Heart right ventricle (tissue), 16 donors: ENCODE results near the gene TUG1. TPM values are rescaled to one million over a fixed set of nuclear protein-coding genes. Genes with fewer than 3 reads are reported as not detected.

Experiments
- ATAC-seq, 8 donors: fragments of 200-7000 bp; cut with Tn5 transposase; one replicate each; pipeline ENCODE4 v1.9.1; 2020; ENCODE audit warnings: mild to moderate bottlenecking in 8 of 8, moderate library complexity in 8 of 8, moderate number of reproducible peaks in 1 of 8
- DNase-seq, 2 donors: peaks; one replicate each; pipeline ENCODE4 v3.0.0-alpha.2; 2020
- H3K27ac ChIP-seq, 10 donors: fragments of 200-600 bp; sonication (generic) in 2 of 10; one replicate each; pipeline versions ENCODE4 v1.5.0 to v1.8.0; 2020 to 2022; ENCODE audit warnings: mild to moderate bottlenecking in 3 of 10
- H3K27me3 ChIP-seq, 7 donors: fragments of 200-600 bp; one replicate each; pipeline ENCODE4 v1.8.0; 2021 to 2022; ENCODE audit warnings: mild to moderate bottlenecking in 2 of 7
- H3K36me3 ChIP-seq, 9 donors: fragments of 200-600 bp; sonication (generic) in 1 of 9; one replicate each; pipeline versions ENCODE4 v1.5.0 to v1.8.0; 2020 to 2022; ENCODE audit warnings: mild to moderate bottlenecking in 2 of 9
- H3K4me1 ChIP-seq, 9 donors: fragments of 200-600 bp; sonication (generic) in 1 of 9; one replicate each; pipeline versions ENCODE4 v1.5.0 to v1.8.0; 2020 to 2022; ENCODE audit warnings: mild to moderate bottlenecking in 4 of 9
- H3K4me3 ChIP-seq, 10 donors: fragments of 200-600 bp; sonication (generic) in 2 of 10; one replicate each; pipeline versions ENCODE4 v1.5.0 to v1.8.0; 2020 to 2022; ENCODE audit warnings: mild to moderate bottlenecking in 7 of 10, moderate library complexity in 2 of 10
- H3K9me3 ChIP-seq, 11 donors: fragments of 200-600 bp in 10 of 11; sonication (generic) in 2 of 11; one replicate each; pipeline versions ENCODE4 v1.5.0 to v1.8.0; 2013 to 2022; ENCODE audit warnings: mild to moderate bottlenecking in 2 of 11, control low read depth in 1 of 11, moderate library complexity in 1 of 11
- WGBS, 2 donors: extraction: QIAGEN DNeasy Blood & Tissue Kit; methylation state at CpG; one replicate each; pipeline ENCODE4 v1.1.7; 2013; ENCODE audit warnings: inconsistent platforms in 1 of 2; 5-methylcytosine and 5-hydroxymethylcytosine counted together
- intact Hi-C, 10 donors: fragments of 100-400 bp; cut with DNase I; formaldehyde crosslinking; loops; one replicate each; pipeline versions ENCODE4 v1.11.1 to v1.14.2; 2022
- polyA plus RNA-seq, 2 donors: library from polyadenylated mRNA; stranded (reverse); fragments of 200-250 nt; gene quantifications; one replicate each; pipeline ENCODE4 v1.2.3, GENCODE V29; 2013
- total RNA-seq, 10 donors: library from RNA; stranded (reverse); fragmentation: NEBNext Ultra II Directional in 3 of 10; extraction: Animal tissue kit (Norgen Biotek cat#: 25700) in 3 of 10; gene quantifications; one replicate each; pipeline versions ENCODE4 v1.2.1 to v1.2.4, GENCODE V29; 2021 to 2023
- TF ChIP-seq, protein P1 (sequence below), 9 donors: fragments of 200-600 bp; sonication (generic) in 2 of 9; IDR thresholded peaks; one replicate each; pipeline versions ENCODE4 v1.5.0 to v1.8.0; 2021 to 2022; ENCODE audit warnings: antibody characterized with exemption in 9 of 9, mild to moderate bottlenecking in 5 of 9, moderate library complexity in 1 of 9
- donor health status: Arrhythmogenic right ventricular cardiomyopathy.
- donor health status: ischemic (EF 13 %, LVEDD 7.1; RV severe dilation, severe dysfunction).
- donor health status: healthy with polysubstance abuse.
- donor health status: DM: no; HTN: yes; CAD: no.
- donor health status: DM: no; HTN: no; CAD: no.
- donor health status: ischemic (EF 25% LVEDD 6.9; RV normal size, moderate dysfunction).
- donor health status: ischemic (EF 25% LVEDD 5.7; RV mildly dilated, moderate dysfunction).
- donor health status: healthy.
- donor health status: DM: yes; HTN: yes; CAD: no.
- donor health status: Ischemic cardiomyopathy.
- donor health status: ischemic (EF 35%, LVEDD 5.7; RV mildly dilated, moderate dysfunction).
- donor health status: nonischemic (EF 11% LVEDD 7.7; RV severe dilation, severe dysfunction).
- donor health status: DM: yes; HTN: yes; CAD: no.
- donor health status: PGD.
- donor health status: ischemic (EF 29% LVEDD 5.4; RV normal size, mild dysfunction).
- donor health status: nonischemic (EF 23%, LVEDD 6.1; RV moderate dilation, normal function).

Gene TUG1
- total and polyA plus RNA-seq, 12 donors: 18.6 to 48.4 (median 42.2) TPM

DNA sequence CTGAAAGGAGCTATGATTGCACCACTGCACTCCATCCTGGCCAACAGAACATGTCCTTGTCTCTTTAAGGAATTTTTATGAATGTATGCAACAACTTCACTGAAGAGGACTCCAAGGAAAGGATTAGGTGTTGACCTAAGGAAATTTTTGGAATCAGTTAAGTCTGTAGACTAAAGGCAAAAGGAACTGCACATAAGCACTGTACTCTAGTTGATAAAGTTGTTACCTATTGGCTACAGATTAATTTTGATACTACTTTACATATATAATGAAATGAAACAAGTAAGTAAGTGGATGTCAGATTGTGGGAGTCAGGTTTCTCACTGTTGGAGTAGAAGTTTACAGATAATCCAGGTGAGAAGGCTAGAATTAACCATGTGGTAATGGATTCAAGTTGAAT lies 36.5 kb downstream of the TUG1 start:
- ATAC-seq (no peak), DNase-seq (no peak)
- Histone ChIP-seq H3K27ac (no peak overlapping the region), H3K4me3 (no peak overlapping the region), H3K27me3 (no peaks in the 10 kb centered on the region), H3K9me3 (peaks cover 0 to 37% (median 8%) of the 10 kb centered on the region in 11 donors), H3K36me3 (no peaks in the 10 kb centered on the region), H3K4me1 (no peaks in the 10 kb centered on the region)
- TF ChIP-seq, protein P1, sequence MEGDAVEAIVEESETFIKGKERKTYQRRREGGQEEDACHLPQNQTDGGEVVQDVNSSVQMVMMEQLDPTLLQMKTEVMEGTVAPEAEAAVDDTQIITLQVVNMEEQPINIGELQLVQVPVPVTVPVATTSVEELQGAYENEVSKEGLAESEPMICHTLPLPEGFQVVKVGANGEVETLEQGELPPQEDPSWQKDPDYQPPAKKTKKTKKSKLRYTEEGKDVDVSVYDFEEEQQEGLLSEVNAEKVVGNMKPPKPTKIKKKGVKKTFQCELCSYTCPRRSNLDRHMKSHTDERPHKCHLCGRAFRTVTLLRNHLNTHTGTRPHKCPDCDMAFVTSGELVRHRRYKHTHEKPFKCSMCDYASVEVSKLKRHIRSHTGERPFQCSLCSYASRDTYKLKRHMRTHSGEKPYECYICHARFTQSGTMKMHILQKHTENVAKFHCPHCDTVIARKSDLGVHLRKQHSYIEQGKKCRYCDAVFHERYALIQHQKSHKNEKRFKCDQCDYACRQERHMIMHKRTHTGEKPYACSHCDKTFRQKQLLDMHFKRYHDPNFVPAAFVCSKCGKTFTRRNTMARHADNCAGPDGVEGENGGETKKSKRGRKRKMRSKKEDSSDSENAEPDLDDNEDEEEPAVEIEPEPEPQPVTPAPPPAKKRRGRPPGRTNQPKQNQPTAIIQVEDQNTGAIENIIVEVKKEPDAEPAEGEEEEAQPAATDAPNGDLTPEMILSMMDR (IDR thresholded peaks at IDR 0.05): no peak
- intact Hi-C loops: no loop called here

GRCh38 chr22:31019191-31019930 lies 50.3 kb downstream of the TUG1 start:
- H3K4me3 ChIP-seq: no peak overlapping the region
- H3K9me3 ChIP-seq: peaks cover 0 to 4% (median 0%) of the 10 kb centered on the region in 11 donors
- H3K27ac ChIP-seq: no peak overlapping the region
- no peak for DNase-seq
- no peak for ATAC-seq
- 81 to 94% methylated on average over 3 of the region's 3 CpGs for WGBS, 2 donors
- no peaks in the 10 kb centered on the region for H3K36me3 ChIP-seq
- no peaks in the 10 kb centered on the region for H3K4me1 ChIP-seq
- no peaks in the 10 kb centered on the region for H3K27me3 ChIP-seq
- intact Hi-C loops: no loop called here
- TF ChIP-seq, protein P1 (IDR thresholded peaks at IDR 0.05): no peak

GRCh38 chr22:31020334-31020733 lies 51.3 kb downstream of the TUG1 start:
- WGBS, 2 donors: 90 to 95% methylated on average over 4 of the region's 4 CpGs
- Histone ChIP-seq H3K4me1 (no peaks in the 10 kb centered on the region), H3K27ac (no peak overlapping the region), H3K27me3 (no peaks in the 10 kb centered on the region), H3K36me3 (no peaks in the 10 kb centered on the region), H3K4me3 (no peak overlapping the region), H3K9me3 (peaks cover 0 to 4% (median 0%) of the 10 kb centered on the region in 11 donors)
- ATAC-seq: no peak
- intact Hi-C loops: no loop called here
- TF ChIP-seq, protein P1 (IDR thresholded peaks at IDR 0.05): no peak
- DNase-seq: no peak

GRCh38 chr22:31022516-31022915 lies 53.5 kb downstream of the TUG1 start:
- H3K4me1 ChIP-seq: no peaks in the 10 kb centered on the region
- DNase-seq (no peak), ATAC-seq (no peak)
- no peak overlapping the region for H3K27ac ChIP-seq
- peaks cover 0 to 3% (median 0%) of the 10 kb centered on the region in 11 donors for H3K9me3 ChIP-seq
- H3K36me3 ChIP-seq: no peaks in the 10 kb centered on the region
- H3K27me3 ChIP-seq: no peaks in the 10 kb centered on the region
- TF ChIP-seq, protein P1 (IDR thresholded peaks at IDR 0.05): no peak
- intact Hi-C loops: no loop called here
- H3K4me3 ChIP-seq: no peak overlapping the region
- WGBS, 2 donors: 93 to 95% methylated on average over 5 of the region's 5 CpGs

Other genes with a start within 250 kb of the TUG1 start
- 10 to 100 TPM; 14.1 to 24.5 (median 20.5) TPM for gene MORC2, start 491 bp upstream of the TUG1 start, total RNA-seq
- gene MORC2, start 491 bp upstream of the TUG1 start, polyA plus RNA-seq: 10 to 100 TPM; 14.1 to 27.8 TPM
- gene SMTN, start 112.1 kb downstream of the TUG1 start, total RNA-seq: 100 to 1,000 TPM; 146 to 290 (median 204) TPM
- 100 to 1,000 TPM in 1 of 2 donors, 10 to 100 TPM in 1; 64.2 to 398 TPM for gene SMTN, start 112.1 kb downstream of the TUG1 start, polyA plus RNA-seq
- 10 to 100 TPM; 21.5 to 73.9 (median 45.3) TPM for gene SELENOM, start 138.3 kb downstream of the TUG1 start, total RNA-seq
- gene SELENOM, start 138.3 kb downstream of the TUG1 start, polyA plus RNA-seq: 100 to 1,000 TPM; 122 to 134 TPM
- 10 to 100 TPM; 15.2 to 31.7 (median 19.3) TPM for gene INPP5J, start 153.7 kb downstream of the TUG1 start, total RNA-seq
- gene INPP5J, start 153.7 kb downstream of the TUG1 start, polyA plus RNA-seq: 10 to 100 TPM in 1 of 2 donors, 1 to 10 TPM in 1; 7.9 to 14.0 TPM
- not detected for gene PLA2G3, start 171.2 kb downstream of the TUG1 start, total RNA-seq
- under 1 TPM in 1 of 2 donors, not detected in 1; 0.01 TPM for gene PLA2G3, start 171.2 kb downstream of the TUG1 start, polyA plus RNA-seq
- gene RNF185, start 190.9 kb downstream of the TUG1 start, total RNA-seq: 10 to 100 TPM; 20.4 to 24.9 (median 22.0) TPM
- 10 to 100 TPM; 12.2 to 18.7 TPM for gene RNF185, start 190.9 kb downstream of the TUG1 start, polyA plus RNA-seq
- gene LIMK2, start 243.0 kb downstream of the TUG1 start, total RNA-seq: 10 to 100 TPM in 5 of 10 donors, 1 to 10 TPM in 5; 6.5 to 18.8 (median 9.7) TPM
- gene LIMK2, start 243.0 kb downstream of the TUG1 start, polyA plus RNA-seq: 10 to 100 TPM in 1 of 2 donors, 1 to 10 TPM in 1; 6.0 to 12.1 TPM